Lung (tissue), 12 donors: ENCODE measurements around the gene OBSCN. TPM values are rescaled to one million over a fixed set of nuclear protein-coding genes. Genes with fewer than 3 reads are reported as not detected.

Source experiments
- ATAC-seq: fragments of 200-7000 bp; cut with Tn5 transposase; one replicate; pipeline ENCODE4 v1.9.1; 2020; ENCODE audit warnings: moderate number of reproducible peaks; ENCODE audit not compliant: insufficient read depth, low FRiP score
- DNase-seq, 3 donors: peaks; one replicate each; pipeline ENCODE4 v3.0.0-alpha.2; 2013 to 2017
- H3K27ac ChIP-seq, 2 donors: one replicate each; pipeline ENCODE4 v1.5.1; 2013; ENCODE audit warnings: mild to moderate bottlenecking in 2 of 2, moderate library complexity in 2 of 2, control low read depth in 1 of 2, inconsistent platforms in 1 of 2, low read depth in 1 of 2, low read length in 1 of 2
- H3K27me3 ChIP-seq, 3 donors: one replicate each; pipeline ENCODE4 v1.5.1; 2013; ENCODE audit warnings: low read length in 2 of 3; ENCODE audit not compliant: control insufficient read depth in 3 of 3, insufficient read depth in 3 of 3
- H3K36me3 ChIP-seq, 4 donors: one replicate each; pipeline ENCODE4 v1.5.1; 2013; ENCODE audit warnings: low read length in 4 of 4, mild to moderate bottlenecking in 1 of 4, moderate library complexity in 1 of 4; ENCODE audit not compliant: control insufficient read depth in 4 of 4, insufficient read depth in 4 of 4
- H3K4me1 ChIP-seq, 5 donors: one replicate each; pipeline ENCODE4 v1.5.1; 2013; ENCODE audit warnings: low read length in 5 of 5, mild to moderate bottlenecking in 2 of 5, moderate library complexity in 1 of 5; ENCODE audit not compliant: control insufficient read depth in 5 of 5, insufficient read depth in 5 of 5
- H3K4me3 ChIP-seq: one replicate; pipeline ENCODE4 v1.5.1; 2013; ENCODE audit warnings: mild to moderate bottlenecking, control low read depth, moderate library complexity
- H3K9ac ChIP-seq, 2 donors: one replicate each; pipeline ENCODE4 v1.5.1; 2013; ENCODE audit warnings: low read length in 2 of 2, control low read depth in 1 of 2; ENCODE audit not compliant: insufficient read depth in 1 of 2
- H3K9me3 ChIP-seq, 4 donors: one replicate each; pipeline ENCODE4 v1.5.1; 2013; ENCODE audit warnings: low read length in 3 of 4, mild to moderate bottlenecking in 1 of 4, moderate library complexity in 1 of 4; ENCODE audit not compliant: control insufficient read depth in 4 of 4, insufficient read depth in 3 of 4
- WGBS, 2 donors: extraction: QIAGEN DNeasy Blood & Tissue Kit; methylation state at CpG; one replicate each; pipeline ENCODE4 v1.1.7; 2013; 5-methylcytosine and 5-hydroxymethylcytosine counted together
- polyA plus RNA-seq, 2 donors: library from polyadenylated mRNA; stranded (reverse); fragments of 200-250 nt; gene quantifications; one replicate each; pipeline ENCODE4 v1.2.1, GENCODE V29; 2013
- total RNA-seq, 2 donors: library from RNA; depleted of rRNA in 1 of 2; stranded (reverse); fragments of >200 nt in 1 of 2; gene quantifications; one replicate each; pipeline ENCODE4 v1.2.1, GENCODE V29; 2014 to 2021
- TF ChIP-seq, protein P1 (sequence below): IDR thresholded peaks from 2 replicates; pipeline ENCODE4 v1.5.1; 2012; ENCODE audit warnings: mild to moderate bottlenecking; ENCODE audit errors: control extremely low read depth, extremely low read depth
- donor health status: control.
- donor health status: control.
- donor health status: Bipolar disorder and iron deficiency.
- donor health status: healthy.
- donor health status: DM: yes; HTN: yes; CAD: no.

Gene OBSCN
- total and polyA plus RNA-seq, 4 donors = 5.1 to 47.3 (median 25.4) TPM

DNA sequence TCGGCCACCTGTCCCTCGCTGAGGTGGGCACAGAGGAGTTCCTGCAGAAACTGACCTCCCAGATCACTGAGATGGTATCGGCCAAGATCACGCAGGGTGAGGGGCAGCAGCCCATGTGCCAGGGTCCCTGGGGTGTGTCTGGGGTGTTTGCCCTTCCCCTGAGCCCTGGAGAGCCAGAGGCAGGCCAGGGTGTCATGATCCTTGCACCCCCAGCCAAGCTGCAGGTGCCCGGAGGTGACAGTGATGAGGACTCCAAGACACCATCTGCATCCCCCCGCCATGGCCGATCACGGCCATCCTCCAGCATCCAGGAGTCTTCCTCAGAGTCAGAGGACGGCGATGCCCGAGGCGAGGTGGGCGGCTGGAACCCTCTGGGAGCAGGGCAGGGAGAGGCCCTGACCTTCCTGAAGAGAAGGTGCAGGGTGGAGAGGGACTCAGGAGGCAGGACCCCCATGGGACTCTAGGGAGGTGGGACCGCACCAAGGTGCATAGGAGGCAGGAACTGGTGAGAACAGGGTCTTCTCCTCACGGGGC is 129.3 kb downstream of the OBSCN start:
- WGBS, 2 donors = 96% methylated on average over 15 of the region's 15 CpGs
- H3K36me3 ChIP-seq = peaks cover 0 to 32% (median 19%) of the 10 kb centered on the region in 4 donors
- H3K4me3 ChIP-seq = no peak overlapping the region
- no peaks in the 10 kb centered on the region for H3K9me3 ChIP-seq
- H3K27me3 ChIP-seq = no peaks in the 10 kb centered on the region
- no peak overlapping the region for H3K9ac ChIP-seq
- TF ChIP-seq, protein P1, sequence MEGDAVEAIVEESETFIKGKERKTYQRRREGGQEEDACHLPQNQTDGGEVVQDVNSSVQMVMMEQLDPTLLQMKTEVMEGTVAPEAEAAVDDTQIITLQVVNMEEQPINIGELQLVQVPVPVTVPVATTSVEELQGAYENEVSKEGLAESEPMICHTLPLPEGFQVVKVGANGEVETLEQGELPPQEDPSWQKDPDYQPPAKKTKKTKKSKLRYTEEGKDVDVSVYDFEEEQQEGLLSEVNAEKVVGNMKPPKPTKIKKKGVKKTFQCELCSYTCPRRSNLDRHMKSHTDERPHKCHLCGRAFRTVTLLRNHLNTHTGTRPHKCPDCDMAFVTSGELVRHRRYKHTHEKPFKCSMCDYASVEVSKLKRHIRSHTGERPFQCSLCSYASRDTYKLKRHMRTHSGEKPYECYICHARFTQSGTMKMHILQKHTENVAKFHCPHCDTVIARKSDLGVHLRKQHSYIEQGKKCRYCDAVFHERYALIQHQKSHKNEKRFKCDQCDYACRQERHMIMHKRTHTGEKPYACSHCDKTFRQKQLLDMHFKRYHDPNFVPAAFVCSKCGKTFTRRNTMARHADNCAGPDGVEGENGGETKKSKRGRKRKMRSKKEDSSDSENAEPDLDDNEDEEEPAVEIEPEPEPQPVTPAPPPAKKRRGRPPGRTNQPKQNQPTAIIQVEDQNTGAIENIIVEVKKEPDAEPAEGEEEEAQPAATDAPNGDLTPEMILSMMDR = no peak
- no peak overlapping the region for H3K27ac ChIP-seq
- no peaks in the 10 kb centered on the region for H3K4me1 ChIP-seq
- DNase-seq (no peak), ATAC-seq (no peak)

DNA sequence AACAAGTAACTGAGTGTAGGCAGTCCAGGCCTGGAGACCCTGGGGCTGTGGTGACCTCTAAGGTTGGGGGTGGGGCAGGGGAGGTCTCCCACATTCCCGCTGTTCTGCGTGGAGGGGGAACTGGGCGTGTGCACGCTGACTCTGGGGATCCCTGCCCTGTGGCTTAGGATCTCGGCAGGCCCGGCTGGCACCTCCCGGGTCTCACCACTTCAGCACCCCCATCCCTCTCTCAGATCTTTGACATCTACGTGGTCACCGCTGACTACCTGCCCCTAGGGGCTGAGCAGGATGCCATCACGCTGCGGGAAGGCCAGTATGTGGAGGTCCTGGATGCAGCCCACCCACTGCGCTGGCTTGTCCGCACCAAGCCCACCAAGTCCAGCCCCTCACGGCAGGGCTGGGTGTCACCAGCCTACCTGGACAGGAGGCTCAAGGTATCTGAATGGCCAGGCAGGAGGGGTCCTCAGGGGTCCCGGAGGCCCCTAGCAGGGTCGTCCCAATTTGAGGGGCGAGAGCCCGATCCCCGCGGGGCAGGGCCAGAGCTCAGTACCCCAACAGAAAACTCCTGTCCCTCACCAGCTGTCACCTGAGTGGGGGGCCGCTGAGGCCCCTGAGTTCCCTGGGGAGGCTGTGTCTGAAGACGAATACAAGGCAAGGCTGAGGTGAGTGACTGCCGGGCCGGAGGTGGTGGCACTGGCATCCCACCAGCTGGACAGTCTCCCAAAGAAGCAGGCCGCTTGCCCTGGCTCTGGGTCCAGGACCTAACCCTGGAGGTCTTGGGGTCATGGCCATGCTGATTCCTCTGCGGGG is 130.1 kb downstream of the OBSCN start:
- H3K36me3 ChIP-seq = peaks cover 0 to 31% (median 18%) of the 10 kb centered on the region in 4 donors
- H3K9me3 ChIP-seq = no peaks in the 10 kb centered on the region
- no peak overlapping the region for H3K4me3 ChIP-seq
- no peak overlapping the region for H3K9ac ChIP-seq
- DNase-seq (no peak), ATAC-seq (no peak)
- H3K4me1 ChIP-seq = no peaks in the 10 kb centered on the region
- H3K27me3 ChIP-seq = no peaks in the 10 kb centered on the region
- TF ChIP-seq, protein P1 = no peak
- 94 to 96% methylated on average over 26 of the region's 26 CpGs for WGBS, 2 donors
- H3K27ac ChIP-seq = no peak overlapping the region

DNA sequence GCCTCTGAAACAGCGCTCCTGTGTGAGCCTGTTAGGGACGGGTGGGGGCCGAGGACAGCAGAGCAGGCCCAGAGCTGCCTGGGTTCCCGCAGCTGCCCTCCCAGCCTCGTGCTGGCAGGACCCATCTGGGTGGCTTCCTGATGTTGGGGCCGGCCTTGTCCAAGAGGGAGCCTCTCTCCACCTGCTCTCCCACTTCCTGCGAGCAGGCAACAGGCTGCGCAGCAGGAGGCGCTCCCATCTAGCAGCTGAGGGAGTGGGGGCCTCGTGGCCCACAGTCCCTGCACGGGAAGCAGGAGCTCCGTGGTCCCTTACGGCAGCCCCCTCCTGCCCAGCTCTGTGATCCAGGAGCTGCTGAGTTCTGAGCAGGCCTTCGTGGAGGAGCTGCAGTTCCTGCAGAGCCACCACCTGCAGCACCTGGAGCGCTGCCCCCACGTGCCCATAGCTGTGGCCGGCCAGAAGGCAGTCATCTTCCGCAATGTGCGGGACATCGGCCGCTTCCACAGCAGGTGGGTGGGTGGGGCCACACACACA is 130.7 kb downstream of the OBSCN start:
- DNase-seq (no peak), ATAC-seq (no peak)
- 88 to 94% methylated on average over 21 of the region's 21 CpGs for WGBS, 2 donors

More for the DNA sequence above, 130.7 kb downstream of the OBSCN start:
- Histone ChIP-seq H3K36me3 (peaks cover 0 to 29% (median 17%) of the 10 kb centered on the region in 4 donors), H3K4me1 (no peaks in the 10 kb centered on the region), H3K9me3 (peaks cover 0 to under 1% (median 0%) of the 10 kb centered on the region in 4 donors), H3K27ac (no peak overlapping the region), H3K27me3 (no peaks in the 10 kb centered on the region), H3K4me3 (no peak overlapping the region), H3K9ac (no peak overlapping the region)
- TF ChIP-seq, protein P1 = no peak
